C4-2B (cell line): Measurements from ENCODE around the gene MCF2L.

Source experiments
- CTCF ChIP-seq: fragments of 450-650 bp; conservative IDR thresholded peaks from 2 replicates; pipeline ENCODE4 v1.5.1; 2017; ENCODE audit warnings: mild to moderate bottlenecking
- ZFX ChIP-seq: fragments of 450-650 bp; IDR thresholded peaks from 2 replicates; pipeline ENCODE4 v1.6.1; 2017

- TF ChIP-seq CTCF (no peak), ZFX (no peak)
Measured at GRCh38 chr13:112941349-112941748, 27.7 kb upstream of the MCF2L start.
